ENCODE results near the gene RFC5. TPM values are rescaled to one million over a fixed set of nuclear protein-coding genes. Genes with fewer than 3 reads are reported as not detected.

The RFC5 gene
- total RNA-seq, 1 donor from 2014 or later = 5.2 TPM

DNA sequence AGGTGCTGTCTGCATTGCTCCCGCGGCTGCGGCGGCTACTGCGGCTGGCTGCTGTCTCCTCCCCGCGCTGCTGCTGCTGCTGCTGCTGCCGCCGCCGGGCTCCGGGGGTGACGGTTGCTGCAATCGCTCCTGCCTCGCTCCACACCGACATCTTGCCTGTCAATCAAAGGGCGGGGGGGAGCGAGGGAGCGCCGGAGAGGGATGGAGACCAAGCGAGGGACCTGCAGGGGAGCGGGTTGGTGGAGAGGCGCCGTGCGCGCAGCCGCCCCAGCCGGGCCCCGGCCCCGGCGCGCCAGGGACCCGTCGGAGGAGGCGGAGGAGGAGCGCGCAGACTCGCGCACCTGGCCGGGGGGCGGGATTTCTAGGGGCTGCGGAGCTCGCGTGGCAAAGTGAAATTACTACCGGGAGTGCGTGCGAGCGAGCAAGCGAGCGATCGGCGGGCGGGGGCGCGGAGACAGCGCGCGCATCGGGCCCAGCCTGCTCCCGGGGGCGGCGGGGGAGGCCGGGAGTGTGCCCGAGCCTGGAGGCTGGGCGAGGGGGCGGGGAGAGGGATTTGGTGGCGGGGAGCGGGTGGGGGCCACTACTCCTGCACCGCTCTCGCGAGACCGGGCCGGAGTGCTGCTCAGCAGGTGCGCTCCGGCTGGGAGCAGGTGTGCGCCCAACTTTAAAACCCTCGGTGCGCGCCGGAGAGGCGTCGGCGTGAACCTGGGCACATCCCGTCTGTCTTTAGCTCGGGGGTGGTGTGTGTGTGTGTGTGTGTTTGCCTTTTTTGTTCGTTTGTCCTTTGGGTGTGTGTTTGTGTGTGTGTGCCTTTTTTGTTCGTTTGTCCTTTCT is 47.5 kb upstream of the RFC5 start, which contains the start of gene KSR2:
Gene KSR2, minus strand, starts transcription at position 165 of the 834 bp plus-strand sequence. CDS start 735 bp downstream, outside the sequence.
- TF ChIP-seq, protein P1, sequence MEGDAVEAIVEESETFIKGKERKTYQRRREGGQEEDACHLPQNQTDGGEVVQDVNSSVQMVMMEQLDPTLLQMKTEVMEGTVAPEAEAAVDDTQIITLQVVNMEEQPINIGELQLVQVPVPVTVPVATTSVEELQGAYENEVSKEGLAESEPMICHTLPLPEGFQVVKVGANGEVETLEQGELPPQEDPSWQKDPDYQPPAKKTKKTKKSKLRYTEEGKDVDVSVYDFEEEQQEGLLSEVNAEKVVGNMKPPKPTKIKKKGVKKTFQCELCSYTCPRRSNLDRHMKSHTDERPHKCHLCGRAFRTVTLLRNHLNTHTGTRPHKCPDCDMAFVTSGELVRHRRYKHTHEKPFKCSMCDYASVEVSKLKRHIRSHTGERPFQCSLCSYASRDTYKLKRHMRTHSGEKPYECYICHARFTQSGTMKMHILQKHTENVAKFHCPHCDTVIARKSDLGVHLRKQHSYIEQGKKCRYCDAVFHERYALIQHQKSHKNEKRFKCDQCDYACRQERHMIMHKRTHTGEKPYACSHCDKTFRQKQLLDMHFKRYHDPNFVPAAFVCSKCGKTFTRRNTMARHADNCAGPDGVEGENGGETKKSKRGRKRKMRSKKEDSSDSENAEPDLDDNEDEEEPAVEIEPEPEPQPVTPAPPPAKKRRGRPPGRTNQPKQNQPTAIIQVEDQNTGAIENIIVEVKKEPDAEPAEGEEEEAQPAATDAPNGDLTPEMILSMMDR (IDR thresholded peaks at IDR 0.05) = no peak
- Histone ChIP-seq H3K27me3 (no peaks in the 10 kb centered on the region), H3K4me1 (no peaks in the 10 kb centered on the region), H3K4me3 (peak within 1 kb of the TSS; percentile 36 to 39), H3K36me3 (no peaks in the 10 kb centered on the region), H3K9me3 (peaks cover 0 to 13% of the 10 kb centered on the region in 2 donors), H3K27ac (no peak within 1 kb of the TSS)
- intact Hi-C loops (cut with DNase I) = no loop called here
- no peak for DNase-seq (ENCODE audit: low spot score in 2 of 2)

DNA sequence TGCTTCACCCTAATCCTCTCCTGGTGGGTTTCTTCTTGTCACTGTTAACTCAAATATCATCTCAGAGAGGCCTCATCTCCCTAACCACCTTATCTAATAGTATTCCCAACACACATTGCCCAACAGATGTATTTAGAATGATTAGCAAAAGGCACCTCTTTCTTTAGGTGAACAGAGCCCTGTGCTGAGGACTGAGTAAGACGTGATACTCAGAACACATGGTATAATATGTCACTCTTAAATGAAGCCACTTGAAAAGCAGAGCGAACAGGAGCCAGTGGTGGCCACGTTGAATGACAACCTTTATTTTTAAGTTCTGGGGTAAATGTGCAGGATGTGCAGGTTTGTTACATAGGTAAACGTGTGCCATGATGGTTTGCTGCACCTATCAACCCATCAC is 46.2 kb upstream of the RFC5 start:
- Histone ChIP-seq H3K4me3 (no peak overlapping the region), H3K27ac (no peak overlapping the region), H3K9me3 (peaks cover 0 to 13% of the 10 kb centered on the region in 2 donors), H3K36me3 (no peaks in the 10 kb centered on the region), H3K4me1 (no peaks in the 10 kb centered on the region), H3K27me3 (no peaks in the 10 kb centered on the region)
- TF ChIP-seq, protein P1 (IDR thresholded peaks at IDR 0.05) = no peak
- no peak for DNase-seq (ENCODE audit: low spot score in 2 of 2)
- intact Hi-C loops (cut with DNase I) = no loop called here

DNA sequence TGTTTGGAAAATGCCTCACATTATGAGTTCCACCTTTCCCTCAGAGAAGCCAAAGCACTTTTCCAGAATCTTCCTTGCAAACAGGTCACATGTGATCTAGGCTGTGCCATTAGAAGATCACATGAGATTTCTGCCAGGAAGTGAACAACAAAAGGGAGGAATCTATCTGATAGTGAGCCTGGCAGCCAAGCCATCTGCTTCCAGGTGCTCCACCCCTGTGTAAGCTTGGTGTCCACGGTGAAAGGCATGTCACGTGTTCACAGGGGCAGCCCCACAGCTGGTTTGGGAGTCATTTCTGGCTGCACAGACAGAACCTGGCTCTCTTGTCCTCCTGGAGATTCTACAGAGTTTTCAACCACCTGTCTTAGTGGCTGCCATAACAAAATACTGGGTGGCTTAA is 44.2 kb upstream of the RFC5 start:
- no peaks in the 10 kb centered on the region for H3K27me3 ChIP-seq
- intact Hi-C loops (cut with DNase I) = no loop called here

DNA sequence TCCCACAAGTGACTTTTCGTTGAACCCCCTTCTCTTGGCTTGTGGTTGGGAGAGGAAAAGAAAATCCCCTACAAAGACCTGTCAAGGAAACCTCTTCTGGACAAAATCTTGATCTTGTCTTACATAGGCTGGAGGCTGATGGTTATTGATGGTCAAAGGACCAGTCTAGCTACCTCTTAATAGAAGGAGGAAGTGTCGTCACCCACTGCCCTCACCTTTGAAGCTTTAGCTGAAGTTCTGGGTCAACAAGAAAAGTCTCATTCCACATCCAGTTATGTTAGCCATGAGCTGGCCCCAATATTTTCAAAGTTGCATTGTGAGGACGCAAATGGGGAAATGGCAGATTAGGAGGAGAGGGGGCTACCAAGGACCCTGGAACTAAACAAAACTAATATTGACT is 41.5 kb upstream of the RFC5 start:
- intact Hi-C loops (cut with DNase I) = no loop called here
- Histone ChIP-seq H3K4me3 (no peak overlapping the region), H3K4me1 (no peaks in the 10 kb centered on the region), H3K27ac (no peak overlapping the region), H3K27me3 (no peaks in the 10 kb centered on the region), H3K36me3 (no peaks in the 10 kb centered on the region), H3K9me3 (peaks cover 0 to 13% of the 10 kb centered on the region in 2 donors)
- no peak for DNase-seq (ENCODE audit: low spot score in 2 of 2)
- TF ChIP-seq, protein P1 (IDR thresholded peaks at IDR 0.05) = no peak

More for the DNA sequence above, 44.2 kb upstream of the RFC5 start:
- TF ChIP-seq, protein P1 (IDR thresholded peaks at IDR 0.05) = no peak
- H3K4me1 ChIP-seq = no peaks in the 10 kb centered on the region
- no peak overlapping the region for H3K27ac ChIP-seq
- H3K4me3 ChIP-seq = no peak overlapping the region
- H3K36me3 ChIP-seq = no peaks in the 10 kb centered on the region
- H3K9me3 ChIP-seq = peaks cover 0 to 13% of the 10 kb centered on the region in 2 donors
- no peak for DNase-seq (ENCODE audit: low spot score in 2 of 2)

DNA sequence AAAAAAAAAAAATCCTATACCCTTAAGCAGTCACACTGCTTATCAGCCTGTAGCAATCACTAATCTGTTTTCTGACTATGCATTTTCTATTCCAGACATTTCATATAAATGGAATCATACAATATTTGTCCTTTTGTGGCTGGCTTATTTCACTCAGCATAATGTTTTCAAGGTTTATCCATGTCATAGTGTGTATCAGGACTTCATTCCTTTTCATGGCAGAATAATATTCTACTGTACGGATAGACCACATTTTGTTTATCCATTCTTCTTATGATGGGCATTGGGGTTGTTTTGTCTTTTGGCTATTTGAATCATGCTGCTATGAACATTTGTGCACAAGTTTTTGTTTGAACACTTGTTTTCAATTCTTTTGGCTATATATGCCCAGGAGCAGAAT is 39.1 kb upstream of the RFC5 start:
- TF ChIP-seq, protein P1 (IDR thresholded peaks at IDR 0.05) = no peak
- Histone ChIP-seq H3K36me3 (no peaks in the 10 kb centered on the region), H3K4me1 (no peaks in the 10 kb centered on the region), H3K9me3 (no peaks in the 10 kb centered on the region), H3K4me3 (no peak overlapping the region), H3K27ac (no peak overlapping the region), H3K27me3 (no peaks in the 10 kb centered on the region)
- DNase-seq (ENCODE audit: low spot score in 2 of 2) = no peak
- intact Hi-C loops (cut with DNase I) = no loop called here

All from ascending aorta (tissue), 2 donors.